HG03159 (cell line): ENCODE measurements around the gene NYAP2.

Source experiments
- ATAC-seq: cut with Tn5 transposase; IDR thresholded peaks from one replicate; pipeline ENCODE4 v1.9.1; 2021; ENCODE audit warnings: mild to moderate bottlenecking, moderate library complexity; ENCODE audit not compliant: unreplicated experiment

NYAP2 gene

GRCh38 chr2:225479386-225479785 is 79.9 kb downstream of the NYAP2 start:
- no peak for ATAC-seq

- no peak for ATAC-seq
Measured at GRCh38 chr2:225484751-225485150, 85.2 kb downstream of the NYAP2 start.

- no peak for ATAC-seq
Measured at GRCh38 chr2:225486236-225486635, 86.7 kb downstream of the NYAP2 start.

GRCh38 chr2:225487878-225488416 is 88.4 kb downstream of the NYAP2 start:
- no peak for ATAC-seq

GRCh38 chr2:225488743-225489142 is 89.2 kb downstream of the NYAP2 start:
- ATAC-seq, result peak; percentile 57

- no peak for ATAC-seq
Measured at GRCh38 chr2:225493420-225494099, 94.0 kb downstream of the NYAP2 start.

GRCh38 chr2:225494100-225494459 is 94.6 kb downstream of the NYAP2 start:
- no peak for ATAC-seq

GRCh38 chr2:225495706-225496105 is 96.2 kb downstream of the NYAP2 start:
- ATAC-seq, result no peak

GRCh38 chr2:225496568-225496967 is 97.1 kb downstream of the NYAP2 start:
- no peak for ATAC-seq

- ATAC-seq, result no peak
Measured at GRCh38 chr2:225497166-225497565, 97.7 kb downstream of the NYAP2 start.

- ATAC-seq, result no peak
Measured at GRCh38 chr2:225501022-225501421, 101.5 kb downstream of the NYAP2 start.

GRCh38 chr2:225502971-225503370 is 103.5 kb downstream of the NYAP2 start:
- ATAC-seq, result no peak

- ATAC-seq, result no peak
Measured at GRCh38 chr2:225510796-225511195, 111.3 kb downstream of the NYAP2 start.

- no peak for ATAC-seq
Measured at GRCh38 chr2:225512469-225512868, 113.0 kb downstream of the NYAP2 start.

GRCh38 chr2:225512876-225513540 is 113.5 kb downstream of the NYAP2 start:
- ATAC-seq, result no peak

- ATAC-seq, result no peak
Measured at GRCh38 chr2:225515033-225515432, 115.5 kb downstream of the NYAP2 start.

- ATAC-seq, result no peak
Measured at GRCh38 chr2:225526760-225527390, 127.4 kb downstream of the NYAP2 start.

GRCh38 chr2:225531559-225531958 is 132.0 kb downstream of the NYAP2 start:
- no peak for ATAC-seq

- ATAC-seq, result no peak
Measured at GRCh38 chr2:225532096-225532495, 132.6 kb downstream of the NYAP2 start.

GRCh38 chr2:225534037-225534436 is 134.5 kb downstream of the NYAP2 start:
- no peak for ATAC-seq

- no peak for ATAC-seq
Measured at GRCh38 chr2:225534697-225535096, 135.2 kb downstream of the NYAP2 start.

- ATAC-seq, result no peak
Measured at GRCh38 chr2:225536036-225536435, 136.5 kb downstream of the NYAP2 start.
